ENCODE results near the gene HDAC11. TPM values are rescaled to one million over a fixed set of nuclear protein-coding genes. Genes with fewer than 3 reads are reported as not detected.
A peak's percentile ranks its signal among the peaks of the same experiment; 100 is the strongest.

HDAC11 gene
- total and polyA plus RNA-seq, 2 experiments from 2014 or later, result 11.7 to 12.2 TPM

GRCh38 chr3:13537244-13537908 lies 57.3 kb downstream of the HDAC11 start:
- WGBS, 2 experiments (ENCODE audit: low coverage in 1 of 2, low lambda C conversion rate in 2 of 2, missing lambda C conversion rate in 2 of 2), result 87 to 88% methylated on average over 6 of the region's 6 CpGs
- peak overlapping the region; percentile 7 for H3K4me2 ChIP-seq (ENCODE audit: unreplicated experiment)
- peaks cover 58% of the 10 kb centered on the region for H3K4me1 ChIP-seq (ENCODE audit: insufficient read depth)
- TF ChIP-seq EZH2phosphoT487 (IDR thresholded peaks at IDR 0.05; ENCODE audit: insufficient read depth, low read depth), result no peak
- no peak for TF ChIP-seq EZH2 (IDR thresholded peaks at IDR 0.05; ENCODE audit: insufficient read depth, poor library complexity, severe bottlenecking)
- H2AFZ ChIP-seq, result 0 out of 2 replicates have a peak overlapping the region, but pooled peaks have one; percentile 44
- no peaks in the 10 kb centered on the region for H3K27me3 ChIP-seq (replicated peaks; ENCODE audit: insufficient read depth)
- H3K9me2 ChIP-seq (ENCODE audit: insufficient read depth), result no peaks in the 10 kb centered on the region
- H3K9me3 ChIP-seq (ENCODE audit: low read depth), result no peaks in the 10 kb centered on the region
- no peaks in the 10 kb centered on the region for H4K20me1 ChIP-seq (ENCODE audit: insufficient read depth)
- peak overlapping the region; percentile 100 for H3K27ac ChIP-seq
- H3F3A ChIP-seq (ENCODE audit: insufficient read depth), result peaks cover 26% of the 10 kb centered on the region
- H3K9ac ChIP-seq, result peak overlapping the region; percentile 87
- no peaks in the 10 kb centered on the region for H3K36me3 ChIP-seq (ENCODE audit: low read depth)
- H3K4me3 ChIP-seq, result no peak overlapping the region
- H3K79me2 ChIP-seq (ENCODE audit: insufficient read depth), result no peaks in the 10 kb centered on the region
- no peak for DNase-seq
- in situ Hi-C loops (cut with MboI), result no loop called here

GRCh38 chr3:13537909-13538296 lies 57.8 kb downstream of the HDAC11 start:
- Histone ChIP-seq H2AFZ (no peak overlapping the region), H3K4me2 (ENCODE audit: unreplicated experiment) (peak overlapping the region; percentile 62), H3K36me3 (ENCODE audit: low read depth) (no peaks in the 10 kb centered on the region), H3K27me3 (replicated peaks; ENCODE audit: insufficient read depth) (no peaks in the 10 kb centered on the region), H3K79me2 (ENCODE audit: insufficient read depth) (no peaks in the 10 kb centered on the region), H3K9me3 (ENCODE audit: low read depth) (no peaks in the 10 kb centered on the region), H4K20me1 (ENCODE audit: insufficient read depth) (no peaks in the 10 kb centered on the region), H3F3A (ENCODE audit: insufficient read depth) (peaks cover 27% of the 10 kb centered on the region), H3K9me2 (ENCODE audit: insufficient read depth) (no peaks in the 10 kb centered on the region), H3K9ac (peak overlapping the region; percentile 87), H3K27ac (peak overlapping the region; percentile 100), H3K4me3 (no peak overlapping the region), H3K4me1 (ENCODE audit: insufficient read depth) (peaks cover 58% of the 10 kb centered on the region)
- 1 to 2% methylated on average over 6 of the region's 6 CpGs for WGBS, 2 experiments (ENCODE audit: low coverage in 1 of 2, low lambda C conversion rate in 2 of 2, missing lambda C conversion rate in 2 of 2)
- TF ChIP-seq EZH2 (IDR thresholded peaks at IDR 0.05; ENCODE audit: insufficient read depth, poor library complexity, severe bottlenecking) (no peak), EZH2phosphoT487 (IDR thresholded peaks at IDR 0.05; ENCODE audit: insufficient read depth, low read depth) (no peak)
- in situ Hi-C loops (cut with MboI), result no loop called here
- peak; percentile 99 for DNase-seq

- TF ChIP-seq EZH2phosphoT487 (IDR thresholded peaks at IDR 0.05; ENCODE audit: insufficient read depth, low read depth) (no peak), EZH2 (IDR thresholded peaks at IDR 0.05; ENCODE audit: insufficient read depth, poor library complexity, severe bottlenecking) (no peak)
- Histone ChIP-seq H3K4me2 (ENCODE audit: unreplicated experiment) (peak overlapping the region; percentile 62), H2AFZ (no peak overlapping the region), H3K79me2 (ENCODE audit: insufficient read depth) (no peaks in the 10 kb centered on the region), H3K27ac (peak overlapping the region; percentile 100), H3F3A (ENCODE audit: insufficient read depth) (peaks cover 33% of the 10 kb centered on the region), H3K4me1 (ENCODE audit: insufficient read depth) (peaks cover 57% of the 10 kb centered on the region), H4K20me1 (ENCODE audit: insufficient read depth) (no peaks in the 10 kb centered on the region), H3K9me3 (ENCODE audit: low read depth) (no peaks in the 10 kb centered on the region), H3K9ac (peak overlapping the region; percentile 87), H3K27me3 (replicated peaks; ENCODE audit: insufficient read depth) (no peaks in the 10 kb centered on the region), H3K36me3 (ENCODE audit: low read depth) (no peaks in the 10 kb centered on the region), H3K4me3 (no peak overlapping the region), H3K9me2 (ENCODE audit: insufficient read depth) (no peaks in the 10 kb centered on the region)
- in situ Hi-C loops (cut with MboI), result no loop called here
- DNase-seq, result peak; percentile 46
- WGBS, 2 experiments (ENCODE audit: low coverage in 1 of 2, low lambda C conversion rate in 2 of 2, missing lambda C conversion rate in 2 of 2), result 71 to 75% methylated on average over 9 of the region's 9 CpGs
These were observed 58.6 kb downstream of the HDAC11 start for GRCh38 chr3:13538520-13539291.

GRCh38 chr3:13539292-13539638 lies 59.2 kb downstream of the HDAC11 start:
- no peaks in the 10 kb centered on the region for H3K79me2 ChIP-seq (ENCODE audit: insufficient read depth)
- H2AFZ ChIP-seq, result no peak overlapping the region
- DNase-seq, result peak; percentile 83
- H3K27me3 ChIP-seq (replicated peaks; ENCODE audit: insufficient read depth), result no peaks in the 10 kb centered on the region
- H3K9me2 ChIP-seq (ENCODE audit: insufficient read depth), result no peaks in the 10 kb centered on the region
- peak overlapping the region; percentile 100 for H3K27ac ChIP-seq
- H4K20me1 ChIP-seq (ENCODE audit: insufficient read depth), result no peaks in the 10 kb centered on the region
- no peak overlapping the region for H3K4me3 ChIP-seq
- H3K9me3 ChIP-seq (ENCODE audit: low read depth), result no peaks in the 10 kb centered on the region
- peaks cover 59% of the 10 kb centered on the region for H3K4me1 ChIP-seq (ENCODE audit: insufficient read depth)
- H3K4me2 ChIP-seq (ENCODE audit: unreplicated experiment), result peak overlapping the region; percentile 58
- H3K9ac ChIP-seq, result peak overlapping the region; percentile 87
- TF ChIP-seq EZH2phosphoT487 (IDR thresholded peaks at IDR 0.05; ENCODE audit: insufficient read depth, low read depth) (no peak), EZH2 (IDR thresholded peaks at IDR 0.05; ENCODE audit: insufficient read depth, poor library complexity, severe bottlenecking) (no peak)
- peaks cover 39% of the 10 kb centered on the region for H3F3A ChIP-seq (ENCODE audit: insufficient read depth)
- 7 to 9% methylated on average over 5 of the region's 5 CpGs for WGBS, 2 experiments (ENCODE audit: low coverage in 1 of 2, low lambda C conversion rate in 2 of 2, missing lambda C conversion rate in 2 of 2)
- in situ Hi-C loops (cut with MboI), result no loop called here
- no peaks in the 10 kb centered on the region for H3K36me3 ChIP-seq (ENCODE audit: low read depth)

Measured in GM23248 (cell line).